Measurements from ENCODE around the gene SHB.
"Not testable (repeated sequence)": the region's sequence is repeated elsewhere in the genome, so short reads cannot be mapped to it uniquely, and the experiment has no call there.

The SHB gene

GRCh38 chr9:38064842-38065368 is 4.1 kb downstream of the SHB start:
- DNase-seq (ENCODE audit: low read depth in 1 of 2, low spot score in 1 of 2): no peak

- no peak for DNase-seq (ENCODE audit: low read depth in 1 of 2, low spot score in 1 of 2)
Measured at GRCh38 chr9:38063363-38063707, 5.7 kb downstream of the SHB start.

GRCh38 chr9:38062498-38063362 is 6.3 kb downstream of the SHB start:
- no peak for DNase-seq (ENCODE audit: low read depth in 1 of 2, low spot score in 1 of 2)

GRCh38 chr9:38062106-38062497 is 6.9 kb downstream of the SHB start:
- DNase-seq (ENCODE audit: low read depth in 1 of 2, low spot score in 1 of 2): no peak

- no peak for DNase-seq (ENCODE audit: low read depth in 1 of 2, low spot score in 1 of 2)
Measured at GRCh38 chr9:38061326-38061977, 7.6 kb downstream of the SHB start.

- no peak for DNase-seq (ENCODE audit: low read depth in 1 of 2, low spot score in 1 of 2)
Measured at GRCh38 chr9:38060681-38061080, 8.3 kb downstream of the SHB start.

- DNase-seq (ENCODE audit: low read depth in 1 of 2, low spot score in 1 of 2): no peak
Measured at GRCh38 chr9:38059233-38059936, 9.6 kb downstream of the SHB start.

GRCh38 chr9:38058452-38059232 is 10.4 kb downstream of the SHB start:
- no peak for DNase-seq (ENCODE audit: low read depth in 1 of 2, low spot score in 1 of 2)

- DNase-seq (ENCODE audit: low read depth in 1 of 2, low spot score in 1 of 2): no peak
Measured at GRCh38 chr9:38057416-38058195, 11.4 kb downstream of the SHB start.

GRCh38 chr9:38054653-38055052 is 14.4 kb downstream of the SHB start:
- DNase-seq (ENCODE audit: low read depth in 1 of 2, low spot score in 1 of 2): no peak

- no peak for DNase-seq (ENCODE audit: low read depth in 1 of 2, low spot score in 1 of 2)
Measured at GRCh38 chr9:38053697-38054461, 15.1 kb downstream of the SHB start.

GRCh38 chr9:38051780-38052546 is 17.1 kb downstream of the SHB start:
- no peak for DNase-seq (ENCODE audit: low read depth in 1 of 2, low spot score in 1 of 2)

- DNase-seq (ENCODE audit: low read depth in 1 of 2, low spot score in 1 of 2): no peak
Measured at GRCh38 chr9:38048316-38048969, 20.6 kb downstream of the SHB start.

- DNase-seq (ENCODE audit: low read depth in 1 of 2, low spot score in 1 of 2): no peak
Measured at GRCh38 chr9:38047301-38048251, 21.5 kb downstream of the SHB start.

GRCh38 chr9:38046661-38047300 is 22.2 kb downstream of the SHB start:
- no peak for DNase-seq (ENCODE audit: low read depth in 1 of 2, low spot score in 1 of 2)

GRCh38 chr9:38045939-38046338 is 23.1 kb downstream of the SHB start:
- not testable (repeated sequence) for DNase-seq (ENCODE audit: low read depth in 1 of 2, low spot score in 1 of 2)

GRCh38 chr9:38044706-38045105 is 24.3 kb downstream of the SHB start:
- no peak for DNase-seq (ENCODE audit: low read depth in 1 of 2, low spot score in 1 of 2)
